Progenitor cell of endocrine pancreas (in vitro differentiated cells): ENCODE measurements around the gene JPT1. TPM values are rescaled to one million over a fixed set of nuclear protein-coding genes. Genes with fewer than 3 reads are reported as not detected.
A peak's percentile ranks its signal among the peaks of the same experiment; 100 is the strongest.

Source experiments
- DNase-seq: peaks from one replicate; pipeline ENCODE4 v3.0.0; 2021; ENCODE audit warnings: low spot score; ENCODE audit not compliant: unreplicated experiment
- H3K27ac Mint-ChIP-seq: 2 replicates; pipeline ENCODE4 v1.8.0; 2021; ENCODE audit warnings: mild to moderate bottlenecking, moderate library complexity, mixed read lengths
- H3K27me3 Mint-ChIP-seq: 2 replicates; pipeline ENCODE4 v1.8.0; 2021; ENCODE audit warnings: mixed read lengths
- H3K36me3 Mint-ChIP-seq: 2 replicates; pipeline ENCODE4 v1.8.0; 2022; ENCODE audit warnings: mixed read lengths; ENCODE audit not compliant: insufficient read depth
- H3K4me1 Mint-ChIP-seq: 2 replicates; pipeline ENCODE4 v1.8.0; 2021; ENCODE audit warnings: low read depth, mixed read lengths
- H3K4me3 Mint-ChIP-seq: 2 replicates; pipeline ENCODE4 v1.8.0; 2021; ENCODE audit warnings: low read depth, mild to moderate bottlenecking, moderate library complexity, mixed read lengths
- H3K9me3 Mint-ChIP-seq: 2 replicates; pipeline ENCODE4 v1.8.0; 2021; ENCODE audit warnings: low read depth, mixed read lengths
- total RNA-seq: library from RNA; stranded (reverse); gene quantifications from 2 replicates; pipeline ENCODE4 v1.2.1, GENCODE V29; 2021
- TF ChIP-seq, protein P1 (sequence below): fragments of 200-600 bp; sonication (generic); IDR thresholded peaks from one replicate; pipeline ENCODE4 v1.5.0; 2021; ENCODE audit warnings: antibody characterized with exemption, mild to moderate bottlenecking; ENCODE audit not compliant: unreplicated experiment

The JPT1 gene
- total RNA-seq, 1 donor from 2014 or later = 202 TPM

DNA sequence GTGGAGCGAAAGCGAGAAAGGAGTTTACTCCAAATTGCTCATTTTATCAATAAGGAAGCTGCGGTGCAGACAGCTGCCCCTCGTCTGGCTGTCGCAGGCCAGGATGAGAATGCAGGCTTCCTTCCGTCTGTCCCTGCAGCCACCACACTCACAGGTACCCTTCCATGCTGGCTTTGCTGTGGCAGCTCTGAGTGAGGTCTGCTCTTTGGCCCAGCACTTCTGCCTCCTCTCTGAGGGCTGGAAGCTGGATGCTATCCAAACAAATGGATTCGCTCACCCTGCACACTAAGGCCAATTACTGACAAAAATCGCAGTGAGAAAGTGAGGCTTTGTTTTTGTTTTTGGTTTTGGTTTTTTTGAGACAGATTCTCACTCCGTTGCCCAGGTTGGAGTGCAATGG lies 37.6 kb downstream of the JPT1 start:
- peaks cover 9% of the 10 kb centered on the region for H3K4me1 Mint-ChIP-seq
- TF ChIP-seq, protein P1, sequence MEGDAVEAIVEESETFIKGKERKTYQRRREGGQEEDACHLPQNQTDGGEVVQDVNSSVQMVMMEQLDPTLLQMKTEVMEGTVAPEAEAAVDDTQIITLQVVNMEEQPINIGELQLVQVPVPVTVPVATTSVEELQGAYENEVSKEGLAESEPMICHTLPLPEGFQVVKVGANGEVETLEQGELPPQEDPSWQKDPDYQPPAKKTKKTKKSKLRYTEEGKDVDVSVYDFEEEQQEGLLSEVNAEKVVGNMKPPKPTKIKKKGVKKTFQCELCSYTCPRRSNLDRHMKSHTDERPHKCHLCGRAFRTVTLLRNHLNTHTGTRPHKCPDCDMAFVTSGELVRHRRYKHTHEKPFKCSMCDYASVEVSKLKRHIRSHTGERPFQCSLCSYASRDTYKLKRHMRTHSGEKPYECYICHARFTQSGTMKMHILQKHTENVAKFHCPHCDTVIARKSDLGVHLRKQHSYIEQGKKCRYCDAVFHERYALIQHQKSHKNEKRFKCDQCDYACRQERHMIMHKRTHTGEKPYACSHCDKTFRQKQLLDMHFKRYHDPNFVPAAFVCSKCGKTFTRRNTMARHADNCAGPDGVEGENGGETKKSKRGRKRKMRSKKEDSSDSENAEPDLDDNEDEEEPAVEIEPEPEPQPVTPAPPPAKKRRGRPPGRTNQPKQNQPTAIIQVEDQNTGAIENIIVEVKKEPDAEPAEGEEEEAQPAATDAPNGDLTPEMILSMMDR = no peak
- no peaks in the 10 kb centered on the region for H3K27me3 Mint-ChIP-seq
- H3K27ac Mint-ChIP-seq = no peak overlapping the region
- DNase-seq = no peak
- no peak overlapping the region for H3K4me3 Mint-ChIP-seq
- no peaks in the 10 kb centered on the region for H3K9me3 Mint-ChIP-seq
- peaks cover 21% of the 10 kb centered on the region for H3K36me3 Mint-ChIP-seq

DNA sequence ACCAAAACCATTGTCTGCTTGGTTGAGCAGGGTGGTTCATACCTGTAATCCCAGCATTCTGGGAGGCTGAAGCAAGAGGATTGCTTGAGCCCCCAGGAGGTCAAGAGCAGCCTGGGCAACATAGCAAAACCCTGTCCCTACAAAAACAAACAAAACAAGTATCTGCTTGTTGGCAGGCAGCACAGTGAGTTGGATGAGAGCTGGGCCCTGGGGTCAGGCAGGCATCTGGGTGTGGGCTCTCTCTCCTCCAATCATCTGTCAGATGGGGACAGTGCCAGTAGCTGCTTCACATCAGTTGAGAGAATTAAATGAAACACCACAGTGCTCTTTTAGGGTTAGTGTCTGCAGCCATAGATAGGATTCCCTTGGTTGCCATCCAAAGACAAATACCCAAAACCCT lies 38.8 kb downstream of the JPT1 start:
- Mint-ChIP-seq H3K36me3 (peaks cover 17% of the 10 kb centered on the region), H3K9me3 (no peaks in the 10 kb centered on the region), H3K27me3 (no peaks in the 10 kb centered on the region)

DNA sequence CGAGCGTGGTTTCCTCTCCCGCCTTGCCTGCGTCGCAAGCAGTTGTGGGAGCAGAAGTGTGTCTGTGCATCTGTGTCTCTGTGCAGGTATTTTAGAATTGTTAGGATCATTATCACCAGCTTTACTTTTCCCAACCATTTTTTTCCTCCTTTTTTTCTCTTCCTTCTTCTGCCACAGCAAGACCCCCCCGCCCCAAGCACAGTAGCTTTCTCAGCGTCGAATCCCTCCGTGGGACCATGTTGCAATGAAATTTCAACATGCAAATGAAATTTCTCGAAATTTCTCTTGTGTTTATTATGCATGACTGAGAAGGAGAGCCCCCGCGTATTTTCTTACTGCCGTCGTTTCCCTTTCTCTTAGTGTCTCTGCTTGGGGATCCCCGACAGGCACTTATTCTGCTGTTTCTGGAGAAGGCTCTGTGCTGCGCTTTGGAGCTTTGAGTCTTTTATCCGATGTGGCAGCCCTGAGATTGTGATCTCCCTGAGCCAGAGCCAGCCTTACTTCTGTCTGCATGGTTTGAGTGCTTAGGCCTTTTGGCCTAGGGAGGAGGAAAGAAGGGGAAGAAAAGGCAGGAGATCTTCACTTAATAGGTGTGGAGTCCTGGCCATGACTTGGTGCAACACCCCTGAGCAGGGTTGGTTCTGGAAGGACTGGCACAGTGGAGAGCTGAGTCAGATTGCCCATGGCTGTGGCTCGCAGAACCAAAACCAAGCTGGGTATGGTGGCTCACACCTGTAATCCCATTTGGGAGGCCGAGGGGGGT lies 39.6 kb downstream of the JPT1 start:
- H3K27me3 Mint-ChIP-seq = no peaks in the 10 kb centered on the region
- H3K4me1 Mint-ChIP-seq = peaks cover 13% of the 10 kb centered on the region
- H3K27ac Mint-ChIP-seq = no peak overlapping the region
- no peak overlapping the region for H3K4me3 Mint-ChIP-seq
- H3K9me3 Mint-ChIP-seq = no peaks in the 10 kb centered on the region
- no peak for DNase-seq
- TF ChIP-seq, protein P1 = no peak
- H3K36me3 Mint-ChIP-seq = peaks cover 14% of the 10 kb centered on the region

More for the DNA sequence above, 38.8 kb downstream of the JPT1 start:
- Mint-ChIP-seq H3K4me1 (peaks cover 9% of the 10 kb centered on the region), H3K27ac (no peak overlapping the region), H3K4me3 (no peak overlapping the region)
- no peak for DNase-seq
- TF ChIP-seq, protein P1 = no peak

DNA sequence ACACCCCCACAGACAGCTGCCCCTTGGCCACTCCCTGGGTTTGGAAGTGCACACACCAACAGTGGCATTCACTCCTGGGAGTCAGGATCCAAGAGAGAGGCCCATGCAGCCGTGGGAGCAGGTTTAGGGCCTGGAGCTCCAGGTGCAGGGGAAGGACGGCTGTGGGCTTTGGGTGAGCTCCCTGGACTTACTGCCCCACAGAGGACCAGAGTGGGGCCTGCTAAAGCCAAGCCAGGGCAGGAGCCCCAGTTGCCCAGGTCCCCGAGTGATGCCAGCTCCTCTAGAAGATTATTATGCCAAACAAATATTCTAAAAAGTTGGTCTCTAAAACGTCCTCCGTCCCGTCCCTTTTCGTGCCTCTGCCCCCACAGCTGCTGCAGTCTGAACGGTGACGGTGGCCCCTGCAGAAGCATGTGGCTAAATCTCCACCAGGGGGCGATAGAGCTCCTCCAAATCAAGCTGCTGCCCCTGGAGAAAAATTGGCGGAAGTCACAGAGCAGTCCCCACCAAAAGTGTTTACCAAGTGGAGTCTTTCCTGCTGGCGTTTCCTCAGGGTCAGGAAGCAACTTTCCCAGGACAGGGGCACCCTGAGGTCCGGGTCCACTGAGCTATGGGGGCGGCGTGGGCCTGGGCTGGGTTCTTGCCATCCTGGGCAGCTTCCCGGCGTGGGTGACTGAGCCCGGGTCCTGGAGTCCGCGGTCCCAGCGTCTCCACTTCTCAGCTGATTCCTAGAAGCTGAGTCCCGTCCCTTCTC lies 40.3 kb downstream of the JPT1 start:
- TF ChIP-seq, protein P1 = peak; percentile 92
- H3K36me3 Mint-ChIP-seq = peaks cover 12% of the 10 kb centered on the region
- H3K27me3 Mint-ChIP-seq = no peaks in the 10 kb centered on the region
- H3K9me3 Mint-ChIP-seq = no peaks in the 10 kb centered on the region
- peaks cover 13% of the 10 kb centered on the region for H3K4me1 Mint-ChIP-seq
- no peak overlapping the region for H3K4me3 Mint-ChIP-seq
- peak overlapping the region; percentile 38 for H3K27ac Mint-ChIP-seq
- DNase-seq = peak; percentile 78

DNA sequence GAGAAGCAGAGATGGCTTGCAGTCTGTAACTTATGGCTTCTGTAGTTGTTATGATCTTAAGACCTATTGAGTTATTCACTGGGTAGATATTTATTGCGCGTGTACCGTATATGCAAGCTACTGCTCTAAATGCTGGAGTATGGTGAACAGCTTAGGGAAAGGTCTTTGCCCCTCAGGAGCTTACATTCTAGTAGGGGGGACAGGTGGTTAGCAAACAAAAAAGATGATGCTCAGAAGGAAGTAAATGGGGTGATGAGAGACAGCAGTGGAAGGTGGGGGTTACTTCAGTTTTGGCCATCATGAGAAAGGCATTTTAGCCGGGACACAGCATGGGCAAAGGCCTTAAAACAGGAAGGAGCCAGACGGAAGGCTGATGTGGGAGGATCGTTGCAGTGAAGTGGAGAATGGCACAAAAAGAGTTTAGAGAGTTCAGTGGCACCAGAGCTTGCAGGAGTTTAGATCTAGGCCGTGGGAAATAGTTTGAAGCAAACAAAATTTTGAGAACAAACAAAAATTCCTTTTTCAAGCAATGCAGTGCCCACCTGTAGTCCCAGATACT lies 42.5 kb downstream of the JPT1 start:
- DNase-seq = no peak
- Mint-ChIP-seq H3K4me3 (peak overlapping the region; percentile 58), H3K27me3 (peaks cover 6% of the 10 kb centered on the region), H3K9me3 (no peaks in the 10 kb centered on the region), H3K27ac (peak overlapping the region; percentile 70), H3K4me1 (peaks cover 15% of the 10 kb centered on the region), H3K36me3 (peaks cover 8% of the 10 kb centered on the region)
- TF ChIP-seq, protein P1 = no peak
